WTC11 (cell line): ENCODE data around the gene KRAS. TPM values are rescaled to one million over a fixed set of nuclear protein-coding genes. Genes with fewer than 3 reads are reported as not detected.

Source experiments
- ATAC-seq: fragments of 200-7000 bp; cut with Tn5 transposase; 2 replicates; pipeline ENCODE4 v1.10.0; 2021; ENCODE audit warnings: mild to moderate bottlenecking, moderate library complexity
- CTCF ChIA-PET: fragments of 300-600 bp; sonication (Branson Sonifier 250); formaldehyde crosslinking; loops from one replicate; lab custom pipeline; 2021; ENCODE audit warnings: antibody characterized with exemption; lab: Charles Lee
- POLR2A ChIA-PET: fragments of 350-600 bp; sonication (Branson Sonifier 250); formaldehyde crosslinking; loops from one replicate; lab custom pipeline; 2021; ENCODE audit warnings: antibody characterized with exemption; lab: Charles Lee
- DNase-seq: peaks from one replicate; pipeline ENCODE4 v3.0.0; 2021; ENCODE audit warnings: low spot score
- H3K27ac Mint-ChIP-seq: 2 replicates; pipeline ENCODE4 v1.8.0; 2021; ENCODE audit warnings: mixed read lengths
- H3K27me3 Mint-ChIP-seq: 2 replicates; pipeline ENCODE4 v1.8.0; 2021; ENCODE audit warnings: low read depth, mild to moderate bottlenecking, moderate library complexity, mixed read lengths
- H3K36me3 Mint-ChIP-seq: 2 replicates; pipeline ENCODE4 v1.8.0; 2021; ENCODE audit warnings: mixed read lengths
- H3K4me1 Mint-ChIP-seq: 2 replicates; pipeline ENCODE4 v1.8.0; 2022; ENCODE audit warnings: mixed read lengths
- H3K4me3 Mint-ChIP-seq: 2 replicates; pipeline ENCODE4 v1.8.0; 2021; ENCODE audit warnings: mild to moderate bottlenecking, moderate library complexity, mixed read lengths
- H3K9me3 Mint-ChIP-seq: 2 replicates; pipeline ENCODE4 v1.8.0; 2021; ENCODE audit warnings: mixed read lengths
- CBFB ChIP-seq: sonication (generic); formaldehyde crosslinking; IDR thresholded peaks from 2 replicates; pipeline ENCODE4 v1.8.1; 2022; ENCODE audit warnings: mild to moderate bottlenecking, low read depth, missing genetic modification reagents
- CREM ChIP-seq: sonication (generic); formaldehyde crosslinking; IDR thresholded peaks from 2 replicates; pipeline ENCODE4 v1.8.1; 2022; ENCODE audit warnings: mild to moderate bottlenecking, missing genetic modification reagents, moderate library complexity
- ELF4 ChIP-seq: sonication (generic); formaldehyde crosslinking; IDR thresholded peaks from 2 replicates; pipeline ENCODE4 v1.8.1; 2022; ENCODE audit warnings: low read depth, mild to moderate bottlenecking, moderate library complexity, missing genetic modification reagents
- ETV6 ChIP-seq: sonication (generic); formaldehyde crosslinking; IDR thresholded peaks from 2 replicates; pipeline ENCODE4 v1.8.1; 2022; ENCODE audit warnings: mild to moderate bottlenecking, missing genetic modification reagents
- FOXJ3 ChIP-seq: sonication (generic); formaldehyde crosslinking; IDR thresholded peaks from 2 replicates; pipeline ENCODE4 v1.9.0; 2021; ENCODE audit warnings: missing genetic modification reagents, mild to moderate bottlenecking, borderline replicate concordance
- FOXP1 ChIP-seq: sonication (generic); formaldehyde crosslinking; IDR thresholded peaks from 2 replicates; pipeline ENCODE4 v1.8.0; 2022; ENCODE audit warnings: missing genetic modification reagents, mild to moderate bottlenecking, moderate library complexity, borderline replicate concordance
- PRRX2 ChIP-seq: fragments of 250-450 bp; sonication (Bioruptor Pico); IDR thresholded peaks from 2 replicates; pipeline ENCODE4 v1.8.0; 2021; ENCODE audit warnings: mild to moderate bottlenecking
- RORB ChIP-seq: fragments of 250-450 bp; sonication (Bioruptor Pico); IDR thresholded peaks from 2 replicates; pipeline ENCODE4 v1.9.0; 2021; ENCODE audit warnings: mild to moderate bottlenecking
- SMAD4 ChIP-seq: sonication (generic); formaldehyde crosslinking; IDR thresholded peaks from 2 replicates; pipeline ENCODE4 v1.8.0; 2022; ENCODE audit warnings: mild to moderate bottlenecking, missing genetic modification reagents
- SP1 ChIP-seq: sonication (generic); formaldehyde crosslinking; conservative IDR thresholded peaks from 2 replicates; pipeline ENCODE4 v1.8.1; 2022; ENCODE audit warnings: missing genetic modification reagents
- ZBTB21 ChIP-seq: sonication (generic); formaldehyde crosslinking; IDR thresholded peaks from 2 replicates; pipeline ENCODE4 v1.8.1; 2023; ENCODE audit warnings: mild to moderate bottlenecking, missing genetic modification reagents, borderline replicate concordance
- ZNF138 ChIP-seq: sonication (generic); formaldehyde crosslinking; conservative IDR thresholded peaks from 2 replicates; pipeline ENCODE4 v1.8.1; 2022; ENCODE audit warnings: mild to moderate bottlenecking, moderate library complexity, missing genetic modification reagents
- ZNF232 ChIP-seq: sonication (generic); formaldehyde crosslinking; IDR thresholded peaks from 2 replicates; pipeline ENCODE4 v1.8.0; 2022; ENCODE audit warnings: mild to moderate bottlenecking, missing genetic modification reagents
- ZNF263 ChIP-seq: sonication (generic); formaldehyde crosslinking; IDR thresholded peaks from 2 replicates; pipeline ENCODE4 v1.8.1; 2022; ENCODE audit warnings: low read depth, mild to moderate bottlenecking, moderate library complexity, missing genetic modification reagents
- ZNF317 ChIP-seq: sonication (generic); formaldehyde crosslinking; IDR thresholded peaks from 2 replicates; pipeline ENCODE4 v1.8.1; 2023; ENCODE audit warnings: low read depth, mild to moderate bottlenecking, moderate library complexity, missing genetic modification reagents, borderline replicate concordance
- ZNF416 ChIP-seq: fragments of 250-450 bp; sonication (Bioruptor Pico); IDR thresholded peaks from 2 replicates; pipeline ENCODE4 v1.9.0; 2021; ENCODE audit warnings: mild to moderate bottlenecking, inconsistent platforms
- ZNF423 ChIP-seq: fragments of 250-450 bp; sonication (Bioruptor Pico); IDR thresholded peaks from 2 replicates; pipeline ENCODE4 v2.1.2; 2022; ENCODE audit warnings: mild to moderate bottlenecking, moderate library complexity
- total RNA-seq: library from RNA; stranded (reverse); gene quantifications from 3 replicates; pipeline ENCODE4 v1.2.3, GENCODE V29; 2021
- TF ChIP-seq, protein P1 (sequence below): sonication (generic); formaldehyde crosslinking; IDR thresholded peaks from 2 replicates; pipeline ENCODE4 v1.8.0; 2022; ENCODE audit warnings: mild to moderate bottlenecking, missing genetic modification reagents
- TF ChIP-seq, protein P2 (sequence below): fragments of 250-450 bp; sonication (Bioruptor Pico); IDR thresholded peaks from 2 replicates; pipeline ENCODE4 v1.8.0; 2021; ENCODE audit warnings: mild to moderate bottlenecking
- TF ChIP-seq, protein P3 (sequence below): sonication (generic); formaldehyde crosslinking; IDR thresholded peaks from 2 replicates; pipeline ENCODE4 v1.8.0; 2022; ENCODE audit warnings: mild to moderate bottlenecking, missing genetic modification reagents
- TF ChIP-seq, protein P4 (sequence below): sonication (generic); formaldehyde crosslinking; IDR thresholded peaks from 2 replicates; pipeline ENCODE4 v1.8.1; 2023; ENCODE audit warnings: mild to moderate bottlenecking, missing genetic modification reagents, moderate library complexity
- TF ChIP-seq, protein P5 (sequence below): sonication (generic); formaldehyde crosslinking; IDR thresholded peaks from 2 replicates; pipeline ENCODE4 v1.8.0; 2023; ENCODE audit warnings: missing genetic modification reagents
- TF ChIP-seq, protein P6 (sequence below): sonication (generic); formaldehyde crosslinking; IDR thresholded peaks from 2 replicates; pipeline ENCODE4 v1.8.0; 2022; ENCODE audit warnings: mild to moderate bottlenecking, missing genetic modification reagents
- TF ChIP-seq, protein P7 (sequence below): sonication (generic); formaldehyde crosslinking; conservative IDR thresholded peaks from 2 replicates; pipeline ENCODE4 v1.8.1; 2023; ENCODE audit warnings: mild to moderate bottlenecking, low read depth, missing genetic modification reagents, moderate library complexity

Gene KRAS
- total RNA-seq, 1 experiment from 2014 or later, result 66.2 TPM

DNA sequence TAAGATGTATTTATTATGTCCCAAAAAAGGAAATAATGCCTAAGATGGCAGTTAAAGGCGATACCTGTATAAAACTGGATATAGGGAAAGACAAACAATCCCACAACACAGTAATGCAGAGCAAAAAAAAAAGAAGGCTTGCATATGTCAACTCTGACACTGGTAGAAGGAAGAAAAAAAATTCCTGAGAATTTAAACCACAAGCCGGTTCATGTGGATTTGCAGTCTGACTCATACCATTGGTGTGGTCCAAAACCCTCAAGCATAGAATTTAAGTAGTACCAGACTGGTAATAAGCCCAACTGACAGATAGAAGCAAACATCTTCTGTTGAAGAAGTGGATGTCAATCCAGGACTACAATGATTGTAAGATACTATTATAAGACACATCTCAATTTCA lies 62.9 kb downstream of the KRAS start:
- ChIA-PET CTCF (no interaction called here), POLR2A (no interaction called here)
- H3K27me3 Mint-ChIP-seq, result no peaks in the 10 kb centered on the region
- no peaks in the 10 kb centered on the region for H3K4me1 Mint-ChIP-seq
- no peak overlapping the region for H3K4me3 Mint-ChIP-seq
- DNase-seq, result no peak
- ATAC-seq, result no peak
- H3K9me3 Mint-ChIP-seq, result no peaks in the 10 kb centered on the region
- no peak for TF ChIP-seq PRRX2 (CRISPR knock-in tag)
- TF ChIP-seq CBFB (CRISPR knock-in tag), result no peak
- TF ChIP-seq, protein P1, sequence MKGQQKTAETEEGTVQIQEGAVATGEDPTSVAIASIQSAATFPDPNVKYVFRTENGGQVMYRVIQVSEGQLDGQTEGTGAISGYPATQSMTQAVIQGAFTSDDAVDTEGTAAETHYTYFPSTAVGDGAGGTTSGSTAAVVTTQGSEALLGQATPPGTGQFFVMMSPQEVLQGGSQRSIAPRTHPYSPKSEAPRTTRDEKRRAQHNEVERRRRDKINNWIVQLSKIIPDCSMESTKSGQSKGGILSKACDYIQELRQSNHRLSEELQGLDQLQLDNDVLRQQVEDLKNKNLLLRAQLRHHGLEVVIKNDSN (CRISPR knock-in tag), result no peak
- no peak for TF ChIP-seq ZNF423 (CRISPR knock-in tag)
- no peak for TF ChIP-seq SMAD4 (CRISPR knock-in tag)
- TF ChIP-seq SP1, result no peak
- TF ChIP-seq, protein P2, sequence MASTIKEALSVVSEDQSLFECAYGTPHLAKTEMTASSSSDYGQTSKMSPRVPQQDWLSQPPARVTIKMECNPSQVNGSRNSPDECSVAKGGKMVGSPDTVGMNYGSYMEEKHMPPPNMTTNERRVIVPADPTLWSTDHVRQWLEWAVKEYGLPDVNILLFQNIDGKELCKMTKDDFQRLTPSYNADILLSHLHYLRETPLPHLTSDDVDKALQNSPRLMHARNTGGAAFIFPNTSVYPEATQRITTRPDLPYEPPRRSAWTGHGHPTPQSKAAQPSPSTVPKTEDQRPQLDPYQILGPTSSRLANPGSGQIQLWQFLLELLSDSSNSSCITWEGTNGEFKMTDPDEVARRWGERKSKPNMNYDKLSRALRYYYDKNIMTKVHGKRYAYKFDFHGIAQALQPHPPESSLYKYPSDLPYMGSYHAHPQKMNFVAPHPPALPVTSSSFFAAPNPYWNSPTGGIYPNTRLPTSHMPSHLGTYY (CRISPR knock-in tag), result no peak
- no peak for TF ChIP-seq ZNF317
- TF ChIP-seq, protein P3, sequence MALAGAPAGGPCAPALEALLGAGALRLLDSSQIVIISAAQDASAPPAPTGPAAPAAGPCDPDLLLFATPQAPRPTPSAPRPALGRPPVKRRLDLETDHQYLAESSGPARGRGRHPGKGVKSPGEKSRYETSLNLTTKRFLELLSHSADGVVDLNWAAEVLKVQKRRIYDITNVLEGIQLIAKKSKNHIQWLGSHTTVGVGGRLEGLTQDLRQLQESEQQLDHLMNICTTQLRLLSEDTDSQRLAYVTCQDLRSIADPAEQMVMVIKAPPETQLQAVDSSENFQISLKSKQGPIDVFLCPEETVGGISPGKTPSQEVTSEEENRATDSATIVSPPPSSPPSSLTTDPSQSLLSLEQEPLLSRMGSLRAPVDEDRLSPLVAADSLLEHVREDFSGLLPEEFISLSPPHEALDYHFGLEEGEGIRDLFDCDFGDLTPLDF (CRISPR knock-in tag), result no peak
- no peak for TF ChIP-seq ZNF232 (CRISPR knock-in tag)
- TF ChIP-seq ELF4 (CRISPR knock-in tag), result no peak
- TF ChIP-seq, protein P4, sequence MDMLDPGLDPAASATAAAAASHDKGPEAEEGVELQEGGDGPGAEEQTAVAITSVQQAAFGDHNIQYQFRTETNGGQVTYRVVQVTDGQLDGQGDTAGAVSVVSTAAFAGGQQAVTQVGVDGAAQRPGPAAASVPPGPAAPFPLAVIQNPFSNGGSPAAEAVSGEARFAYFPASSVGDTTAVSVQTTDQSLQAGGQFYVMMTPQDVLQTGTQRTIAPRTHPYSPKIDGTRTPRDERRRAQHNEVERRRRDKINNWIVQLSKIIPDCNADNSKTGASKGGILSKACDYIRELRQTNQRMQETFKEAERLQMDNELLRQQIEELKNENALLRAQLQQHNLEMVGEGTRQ (CRISPR knock-in tag), result no peak
- no peak for TF ChIP-seq ZNF416 (CRISPR knock-in tag)
- H3K27ac Mint-ChIP-seq, result no peak overlapping the region
- H3K36me3 Mint-ChIP-seq, result no peaks in the 10 kb centered on the region

DNA sequence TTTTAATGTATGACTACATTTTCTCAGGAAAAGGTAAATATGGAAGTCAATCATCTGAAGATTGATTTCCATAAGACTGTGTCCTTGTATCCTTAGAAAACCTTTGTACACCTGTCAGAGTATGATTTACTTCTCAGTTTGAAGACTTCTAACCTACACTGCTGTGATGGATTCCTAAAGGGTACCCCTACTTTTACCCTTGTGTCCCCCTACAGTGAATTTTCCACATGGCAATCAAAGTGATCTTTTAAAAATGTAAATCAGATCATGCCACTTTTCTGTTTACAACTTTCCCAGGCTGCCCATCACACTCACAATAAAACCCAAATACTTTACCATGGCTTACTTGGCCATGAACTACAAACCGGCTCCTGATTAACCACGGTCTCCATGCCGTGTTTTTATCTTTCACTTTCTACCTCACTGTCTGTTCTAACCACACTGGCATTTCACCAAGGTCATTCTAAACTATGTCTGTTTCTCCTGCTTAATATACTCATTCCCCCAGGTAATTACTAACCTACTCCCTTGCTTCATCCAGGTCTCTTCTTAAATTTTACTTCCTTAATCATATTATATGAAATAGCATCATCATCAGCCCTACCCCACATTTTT lies 63.8 kb downstream of the KRAS start:
- Mint-ChIP-seq H3K9me3 (no peaks in the 10 kb centered on the region), H3K4me3 (no peak overlapping the region), H3K4me1 (no peaks in the 10 kb centered on the region), H3K36me3 (no peaks in the 10 kb centered on the region), H3K27ac (no peak overlapping the region), H3K27me3 (no peaks in the 10 kb centered on the region)
- ChIA-PET CTCF (no interaction called here), POLR2A (no interaction called here)
- ATAC-seq (no peak), DNase-seq (no peak)
- TF ChIP-seq ETV6 (CRISPR knock-in tag) (no peak), ZNF423 (CRISPR knock-in tag) (no peak), FOXP1 (CRISPR knock-in tag) (no peak), ZNF138 (CRISPR knock-in tag) (no peak), ZBTB21 (CRISPR knock-in tag) (no peak), RORB (no peak), FOXJ3 (CRISPR knock-in tag) (no peak), ZNF263 (no peak), CREM (CRISPR knock-in tag) (no peak)
- TF ChIP-seq, protein P5, sequence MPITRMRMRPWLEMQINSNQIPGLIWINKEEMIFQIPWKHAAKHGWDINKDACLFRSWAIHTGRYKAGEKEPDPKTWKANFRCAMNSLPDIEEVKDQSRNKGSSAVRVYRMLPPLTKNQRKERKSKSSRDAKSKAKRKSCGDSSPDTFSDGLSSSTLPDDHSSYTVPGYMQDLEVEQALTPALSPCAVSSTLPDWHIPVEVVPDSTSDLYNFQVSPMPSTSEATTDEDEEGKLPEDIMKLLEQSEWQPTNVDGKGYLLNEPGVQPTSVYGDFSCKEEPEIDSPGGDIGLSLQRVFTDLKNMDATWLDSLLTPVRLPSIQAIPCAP (CRISPR knock-in tag), result no peak
- TF ChIP-seq, protein P6, sequence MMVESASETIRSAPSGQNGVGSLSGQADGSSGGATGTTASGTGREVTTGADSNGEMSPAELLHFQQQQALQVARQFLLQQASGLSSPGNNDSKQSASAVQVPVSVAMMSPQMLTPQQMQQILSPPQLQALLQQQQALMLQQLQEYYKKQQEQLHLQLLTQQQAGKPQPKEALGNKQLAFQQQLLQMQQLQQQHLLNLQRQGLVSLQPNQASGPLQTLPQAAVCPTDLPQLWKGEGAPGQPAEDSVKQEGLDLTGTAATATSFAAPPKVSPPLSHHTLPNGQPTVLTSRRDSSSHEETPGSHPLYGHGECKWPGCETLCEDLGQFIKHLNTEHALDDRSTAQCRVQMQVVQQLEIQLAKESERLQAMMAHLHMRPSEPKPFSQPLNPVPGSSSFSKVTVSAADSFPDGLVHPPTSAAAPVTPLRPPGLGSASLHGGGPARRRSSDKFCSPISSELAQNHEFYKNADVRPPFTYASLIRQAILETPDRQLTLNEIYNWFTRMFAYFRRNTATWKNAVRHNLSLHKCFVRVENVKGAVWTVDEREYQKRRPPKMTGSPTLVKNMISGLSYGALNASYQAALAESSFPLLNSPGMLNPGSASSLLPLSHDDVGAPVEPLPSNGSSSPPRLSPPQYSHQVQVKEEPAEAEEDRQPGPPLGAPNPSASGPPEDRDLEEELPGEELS (CRISPR knock-in tag), result no peak
- TF ChIP-seq, protein P4 (CRISPR knock-in tag), result no peak
- TF ChIP-seq, protein P7, sequence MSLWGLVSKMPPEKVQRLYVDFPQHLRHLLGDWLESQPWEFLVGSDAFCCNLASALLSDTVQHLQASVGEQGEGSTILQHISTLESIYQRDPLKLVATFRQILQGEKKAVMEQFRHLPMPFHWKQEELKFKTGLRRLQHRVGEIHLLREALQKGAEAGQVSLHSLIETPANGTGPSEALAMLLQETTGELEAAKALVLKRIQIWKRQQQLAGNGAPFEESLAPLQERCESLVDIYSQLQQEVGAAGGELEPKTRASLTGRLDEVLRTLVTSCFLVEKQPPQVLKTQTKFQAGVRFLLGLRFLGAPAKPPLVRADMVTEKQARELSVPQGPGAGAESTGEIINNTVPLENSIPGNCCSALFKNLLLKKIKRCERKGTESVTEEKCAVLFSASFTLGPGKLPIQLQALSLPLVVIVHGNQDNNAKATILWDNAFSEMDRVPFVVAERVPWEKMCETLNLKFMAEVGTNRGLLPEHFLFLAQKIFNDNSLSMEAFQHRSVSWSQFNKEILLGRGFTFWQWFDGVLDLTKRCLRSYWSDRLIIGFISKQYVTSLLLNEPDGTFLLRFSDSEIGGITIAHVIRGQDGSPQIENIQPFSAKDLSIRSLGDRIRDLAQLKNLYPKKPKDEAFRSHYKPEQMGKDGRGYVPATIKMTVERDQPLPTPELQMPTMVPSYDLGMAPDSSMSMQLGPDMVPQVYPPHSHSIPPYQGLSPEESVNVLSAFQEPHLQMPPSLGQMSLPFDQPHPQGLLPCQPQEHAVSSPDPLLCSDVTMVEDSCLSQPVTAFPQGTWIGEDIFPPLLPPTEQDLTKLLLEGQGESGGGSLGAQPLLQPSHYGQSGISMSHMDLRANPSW (CRISPR knock-in tag), result no peak
